ENCODE measurements around the gene PKHD1.

- TF ChIP-seq FOXM1 (IDR thresholded peaks at IDR 0.05; ENCODE audit: borderline replicate concordance, low read depth) (no peak), NFIC (IDR thresholded peaks at IDR 0.05) (no peak), EP300 (IDR thresholded peaks at IDR 0.05; ENCODE audit: borderline replicate concordance) (no peak), RAD21 (IDR thresholded peaks at IDR 0.05; ENCODE audit: low read depth) (no peak), YY1 (IDR thresholded peaks at IDR 0.05; ENCODE audit: low read depth) (no peak), EGR1 (IDR thresholded peaks at IDR 0.05) (no peak), REST (IDR thresholded peaks at IDR 0.05; ENCODE audit: low read depth) (no peak), MAX (IDR thresholded peaks at IDR 0.05) (no peak)
These were observed 508.4 kb downstream of the PKHD1 start for GRCh38 chr6:51578994-51579393.

Data from Ishikawa (cell line).